GM19023 (cell line): Measurements from ENCODE around the gene ABCA4.

ENCODE experiments used
- ATAC-seq: cut with Tn5 transposase; IDR thresholded peaks from one replicate; pipeline ENCODE4 v1.9.1; 2021; ENCODE audit warnings: mild to moderate bottlenecking, moderate library complexity; ENCODE audit not compliant: unreplicated experiment

ABCA4 gene

DNA sequence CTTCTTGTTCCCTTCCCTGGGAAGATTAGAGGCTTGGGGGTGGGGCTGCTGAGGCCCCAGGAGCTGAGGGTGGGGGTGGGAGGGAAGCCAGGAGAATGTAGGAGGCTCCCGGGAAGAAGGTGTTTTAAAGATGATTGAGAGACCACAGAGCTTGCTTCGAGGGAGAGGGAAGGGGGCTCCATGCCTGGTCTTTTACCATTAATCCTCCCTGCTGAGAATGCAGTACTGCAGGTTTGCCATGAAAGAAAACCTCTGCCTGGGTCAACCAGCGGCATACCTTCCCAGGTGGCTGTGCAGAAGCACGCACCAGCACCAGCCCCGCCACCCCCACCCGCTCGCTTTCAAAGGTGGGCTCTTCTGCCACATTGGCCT, 15.4 kb downstream of the ABCA4 start:
- no peak for ATAC-seq

DNA sequence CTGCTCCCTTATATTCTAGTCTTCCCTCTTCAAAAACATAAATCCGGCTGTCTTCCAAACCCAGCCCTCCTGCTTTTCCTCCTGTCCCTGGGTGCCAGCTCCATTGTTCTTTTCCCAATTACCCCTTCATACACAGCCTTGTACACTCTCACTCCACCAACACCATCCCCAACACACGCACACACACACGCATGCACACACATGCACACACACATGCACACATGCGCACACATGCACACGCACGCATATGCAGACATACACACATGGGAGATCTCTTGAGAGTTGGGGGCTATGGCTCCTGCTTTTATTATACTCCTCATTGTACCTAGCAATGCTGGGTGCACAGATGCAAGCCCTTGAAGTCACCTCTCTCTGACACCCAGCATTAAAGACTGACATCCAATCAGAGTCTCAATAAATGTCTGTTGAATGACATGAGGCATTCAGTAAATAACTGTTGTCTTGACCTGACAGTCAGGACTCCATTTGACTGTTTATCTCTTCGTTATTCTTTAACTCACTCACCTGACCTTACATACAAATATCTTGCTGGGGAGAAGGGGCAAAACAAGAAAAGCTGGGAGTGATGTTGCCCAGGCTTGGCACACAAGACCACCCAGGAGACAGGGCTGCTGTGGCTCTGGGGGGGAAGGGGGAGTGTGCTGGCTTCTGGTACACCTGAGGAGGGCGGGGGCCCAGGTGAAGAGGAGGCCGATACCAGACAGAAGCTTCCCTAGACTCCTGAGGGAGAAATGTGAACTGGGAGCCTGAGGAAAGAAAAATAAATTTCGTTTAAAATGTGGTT, 16.0 kb downstream of the ABCA4 start:
- no peak for ATAC-seq

DNA sequence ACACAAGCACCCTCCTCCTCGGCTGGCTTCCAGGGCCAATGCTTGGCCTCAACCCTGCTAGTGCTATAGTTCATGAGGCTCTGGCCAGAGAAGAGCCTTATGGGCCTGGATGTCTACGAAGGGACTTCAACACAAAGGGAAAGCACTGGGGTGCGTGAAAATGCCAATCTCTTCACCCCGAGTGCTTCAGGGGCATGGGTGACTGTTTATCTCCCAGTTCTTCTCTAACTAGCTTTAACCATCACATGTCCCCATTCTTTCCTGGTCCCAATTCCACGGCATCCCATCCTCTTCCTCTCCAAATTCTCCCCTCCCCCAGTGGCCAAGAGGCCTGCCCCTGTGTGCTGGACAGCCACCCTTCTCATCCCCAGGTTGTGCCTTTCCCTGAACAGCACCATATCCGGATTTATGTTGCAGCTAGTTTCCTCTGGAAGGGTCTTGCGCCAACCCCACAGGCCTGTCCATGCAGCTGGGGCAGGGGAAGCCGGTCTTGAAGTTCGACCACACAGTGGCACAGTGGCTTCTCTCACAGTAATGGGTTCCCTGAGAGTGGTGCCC, 16.7 kb downstream of the ABCA4 start:
- ATAC-seq: no peak

DNA sequence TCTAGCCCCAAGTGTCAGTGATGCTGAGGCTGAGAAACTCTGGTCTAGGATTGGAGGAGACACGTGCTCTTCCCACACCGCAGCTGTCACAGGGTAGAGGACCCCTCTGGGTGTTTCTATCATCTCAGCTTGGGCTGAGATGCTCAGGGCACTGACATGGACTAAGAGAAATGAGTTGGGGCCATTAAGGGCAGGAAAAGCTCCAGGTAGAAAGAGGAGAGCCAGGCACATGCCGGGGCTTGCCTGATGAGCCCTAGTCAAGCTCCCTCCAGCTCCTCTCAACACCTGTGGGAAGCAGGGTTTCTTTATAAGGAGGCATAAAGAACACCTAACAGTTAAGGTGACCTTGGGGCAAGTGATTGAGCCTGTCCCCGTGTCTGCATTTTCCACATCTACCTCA, 17.3 kb downstream of the ABCA4 start:
- ATAC-seq: no peak

DNA sequence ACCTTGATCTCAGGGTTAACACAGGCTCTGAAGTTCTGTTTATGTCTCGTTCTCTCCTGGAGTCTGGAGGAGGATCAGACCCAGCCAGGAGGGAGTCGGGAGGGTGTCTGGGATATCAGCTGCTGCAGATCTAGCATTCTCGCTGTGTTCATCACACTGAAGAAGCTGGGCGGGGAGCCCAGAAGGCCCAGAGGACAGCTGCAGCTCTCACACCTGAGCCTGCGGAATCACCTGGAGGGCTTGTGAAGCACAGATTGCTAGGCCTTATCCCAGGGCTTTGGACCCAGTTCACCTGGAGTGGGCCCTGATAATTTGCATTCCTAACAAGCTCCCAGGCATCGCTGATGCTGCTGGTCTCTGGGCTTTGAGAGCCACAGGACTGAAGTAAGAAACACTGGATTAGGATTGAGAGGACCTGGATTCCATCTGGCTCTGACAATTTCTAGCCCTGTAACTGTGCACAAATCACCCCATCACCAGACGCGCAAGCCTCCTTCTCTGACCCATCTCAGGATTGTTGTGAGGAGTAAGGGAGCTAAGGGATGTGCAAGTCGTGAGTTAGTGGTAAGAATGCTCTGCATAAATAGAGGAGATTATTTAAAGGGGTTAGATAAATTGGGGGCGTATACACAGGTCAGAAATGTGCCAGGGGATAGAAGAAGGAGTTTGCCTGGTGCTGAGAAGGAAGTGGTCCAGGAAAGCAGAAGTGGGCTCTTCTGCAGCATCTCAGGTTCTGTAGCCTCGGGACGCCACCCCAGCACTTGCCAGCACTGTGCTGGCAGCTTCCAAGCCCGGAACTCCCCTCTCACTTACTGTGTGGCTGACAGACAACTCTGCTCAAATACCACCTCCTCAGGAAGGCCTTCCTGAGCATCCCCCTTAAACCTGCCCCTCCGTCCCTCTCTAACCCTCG, 19.1 kb downstream of the ABCA4 start:
- ATAC-seq: no peak

DNA sequence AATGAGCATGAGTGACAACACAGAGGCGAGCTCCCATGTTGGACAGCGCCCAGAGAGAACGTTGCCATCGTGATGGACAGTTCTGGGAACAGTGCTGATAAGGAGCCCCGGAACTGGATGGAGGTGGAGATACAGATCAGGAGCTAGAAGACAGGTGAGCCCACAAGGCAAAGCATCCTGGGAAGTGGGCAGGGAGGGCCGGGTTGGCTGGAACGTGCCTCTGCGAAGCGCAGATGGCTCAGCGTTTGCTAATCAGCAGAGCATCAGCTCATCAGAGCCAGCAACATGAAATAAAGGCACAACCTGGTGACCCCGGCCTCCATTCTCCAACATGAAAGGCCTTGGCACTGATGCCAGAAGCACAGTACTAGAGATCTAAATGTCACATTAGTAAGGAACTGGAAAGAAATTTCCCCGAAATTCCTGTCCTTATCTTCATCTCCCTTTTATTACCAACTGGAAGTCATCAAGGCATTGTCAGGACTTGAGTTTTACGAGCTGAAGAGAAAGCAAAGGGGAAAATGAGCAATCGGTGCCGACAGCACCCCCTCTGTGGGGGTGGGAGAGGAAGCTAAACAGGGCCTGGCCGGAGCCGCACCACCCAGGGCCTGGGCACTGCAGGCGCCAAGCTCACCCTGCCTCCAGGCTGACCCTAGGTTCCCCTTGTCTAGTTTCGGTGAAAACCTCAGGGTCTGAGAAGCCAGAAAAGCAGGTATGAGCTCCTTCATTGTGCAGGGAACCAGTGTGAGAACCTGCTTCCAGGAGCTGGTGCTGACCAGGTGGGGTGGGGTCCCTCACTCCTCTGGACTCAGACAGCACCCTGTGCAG, 19.9 kb downstream of the ABCA4 start:
- no peak for ATAC-seq

DNA sequence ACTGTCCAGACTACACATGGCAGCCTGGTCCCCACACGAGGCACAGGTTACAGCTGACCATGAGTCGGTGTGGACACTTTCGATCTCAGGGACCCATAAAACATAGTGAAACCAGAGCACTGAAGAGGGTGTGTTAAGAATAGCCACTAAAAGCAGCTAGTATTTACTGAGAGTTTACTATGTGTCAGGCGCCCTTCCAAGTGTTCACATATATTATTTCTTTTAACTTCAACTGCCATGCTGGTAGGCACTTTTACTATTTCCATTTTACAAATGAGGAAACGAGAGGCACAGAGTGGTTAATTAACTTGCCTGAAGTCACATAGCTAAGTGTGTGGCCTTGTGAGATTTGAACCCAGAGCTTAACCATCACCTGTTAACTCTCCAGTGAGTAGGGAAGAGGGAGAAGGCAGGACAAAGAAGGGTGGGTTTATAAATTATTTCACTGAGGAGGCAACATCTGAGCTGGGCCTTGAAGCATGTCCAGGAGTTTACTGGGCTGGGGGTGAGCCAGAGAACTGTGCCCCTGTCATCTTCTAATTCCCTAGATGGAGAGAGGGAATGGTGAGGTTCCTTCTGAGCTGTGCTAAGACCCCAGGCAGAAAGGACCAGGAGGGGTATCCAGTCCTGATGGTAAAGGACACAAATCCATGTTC, 20.7 kb downstream of the ABCA4 start:
- ATAC-seq: no peak

DNA sequence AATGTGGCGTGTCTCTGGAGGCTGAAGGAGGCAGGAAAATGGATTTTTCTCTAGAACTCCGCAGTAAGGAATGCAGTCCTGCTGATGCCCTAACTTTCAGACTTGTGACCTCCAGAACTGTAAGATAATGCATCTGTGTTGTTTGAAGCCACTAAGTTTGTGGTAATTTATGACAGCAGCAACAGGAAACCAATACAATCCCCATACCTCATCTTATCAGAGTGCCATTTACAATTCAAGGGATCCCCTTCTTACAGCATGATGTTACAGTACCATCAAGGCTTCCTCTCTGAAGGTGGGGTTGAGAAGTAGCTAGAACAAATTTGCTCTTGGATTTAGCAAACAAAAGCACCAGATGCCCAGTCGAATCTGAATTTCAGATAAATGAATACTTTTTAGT, 21.6 kb downstream of the ABCA4 start:
- ATAC-seq: no peak

DNA sequence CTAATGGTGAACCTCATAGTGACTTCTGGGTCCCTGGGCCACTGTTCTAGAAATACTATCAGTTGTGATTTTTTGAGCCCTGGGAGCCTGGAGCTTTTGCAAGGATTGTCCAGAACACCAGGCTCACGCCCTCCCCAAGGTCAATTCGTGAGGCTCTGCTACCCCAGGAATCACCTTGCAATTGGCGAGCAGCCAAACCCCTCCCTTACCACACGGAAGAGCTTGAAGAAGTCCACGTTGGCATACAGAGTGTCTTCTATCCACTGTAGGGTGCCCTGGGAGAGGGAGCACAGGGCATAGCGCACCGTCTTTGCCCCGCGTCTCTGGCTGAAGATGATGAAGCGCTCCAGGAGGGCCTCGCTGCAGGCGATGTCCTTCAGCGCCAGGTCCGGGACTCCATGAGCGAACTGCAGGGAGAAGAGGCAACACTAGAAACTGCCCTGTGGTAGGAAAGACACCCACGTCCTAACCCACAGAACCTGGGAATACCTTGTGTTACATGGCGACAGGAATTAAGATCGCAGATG, 22.3 kb downstream of the ABCA4 start:
- ATAC-seq: no peak

DNA sequence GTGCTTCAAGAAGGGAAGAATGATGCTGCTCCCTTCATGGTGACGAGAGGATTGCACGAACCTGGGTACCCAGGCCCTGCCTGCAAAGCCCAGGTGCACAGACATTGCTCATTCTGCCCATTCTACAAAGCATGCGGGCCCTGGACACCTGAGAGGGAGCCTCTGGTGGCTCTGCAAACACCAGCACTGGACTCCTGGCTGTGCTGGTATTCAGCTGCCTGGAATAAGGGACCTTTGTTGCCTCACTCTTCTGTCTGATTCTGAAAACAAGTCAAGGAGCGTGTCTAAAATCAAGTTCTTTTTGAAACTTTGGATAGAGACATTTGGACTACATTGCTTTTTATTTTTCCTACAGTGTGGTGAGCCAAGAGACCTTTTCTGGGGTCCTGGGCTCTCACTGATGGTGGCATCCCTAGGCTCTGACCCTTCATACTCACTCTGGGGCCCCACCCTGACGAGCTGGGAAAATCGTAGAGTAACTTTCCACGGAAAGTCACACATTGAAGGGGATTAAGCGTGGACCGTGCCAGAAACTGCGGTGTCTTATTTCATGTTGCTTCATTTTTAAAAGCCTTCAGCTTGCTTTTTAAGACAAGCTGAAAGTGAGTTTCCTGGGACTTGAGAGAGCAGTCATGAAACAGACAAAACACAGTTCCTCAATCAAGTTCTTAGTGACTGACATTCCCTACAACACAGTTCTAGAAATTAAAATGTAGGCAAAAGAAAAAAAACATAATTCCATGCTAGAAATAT, 24.0 kb downstream of the ABCA4 start:
- no peak for ATAC-seq

DNA sequence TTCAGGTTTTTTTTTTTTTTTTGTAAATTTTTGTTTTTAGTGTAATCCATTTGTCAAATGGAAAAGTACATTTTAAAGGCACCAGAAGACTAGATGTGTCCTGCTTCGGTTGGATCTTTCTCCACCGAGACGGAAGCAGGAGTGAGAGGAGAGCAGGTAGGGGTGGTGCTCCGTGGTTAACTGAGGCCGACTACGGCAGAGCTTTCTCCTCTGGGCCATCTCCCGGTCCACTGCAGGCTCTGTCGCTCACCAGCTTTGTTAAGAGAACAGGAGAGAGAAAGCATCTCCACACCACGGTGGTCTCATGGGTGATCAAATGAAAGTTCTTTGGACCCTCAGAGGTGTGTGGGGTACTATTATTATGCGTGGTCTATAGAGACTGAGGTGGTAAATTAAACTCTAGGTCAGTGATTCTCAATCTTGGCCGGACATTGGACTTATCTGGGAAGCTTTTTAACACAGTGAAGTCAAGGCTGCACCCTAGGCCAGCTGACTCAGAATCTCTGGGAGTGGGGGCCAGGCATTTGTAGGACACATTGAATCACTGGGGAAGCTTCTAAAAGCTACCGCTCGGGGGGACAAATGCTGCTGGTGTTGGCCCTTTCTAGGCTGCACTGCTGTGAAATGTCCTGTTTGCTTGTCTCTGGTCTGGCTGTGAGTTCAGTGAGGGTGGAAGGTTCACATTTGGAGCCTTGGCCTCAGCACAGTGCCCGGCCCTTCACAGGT, 25.0 kb downstream of the ABCA4 start:
- no peak for ATAC-seq

DNA sequence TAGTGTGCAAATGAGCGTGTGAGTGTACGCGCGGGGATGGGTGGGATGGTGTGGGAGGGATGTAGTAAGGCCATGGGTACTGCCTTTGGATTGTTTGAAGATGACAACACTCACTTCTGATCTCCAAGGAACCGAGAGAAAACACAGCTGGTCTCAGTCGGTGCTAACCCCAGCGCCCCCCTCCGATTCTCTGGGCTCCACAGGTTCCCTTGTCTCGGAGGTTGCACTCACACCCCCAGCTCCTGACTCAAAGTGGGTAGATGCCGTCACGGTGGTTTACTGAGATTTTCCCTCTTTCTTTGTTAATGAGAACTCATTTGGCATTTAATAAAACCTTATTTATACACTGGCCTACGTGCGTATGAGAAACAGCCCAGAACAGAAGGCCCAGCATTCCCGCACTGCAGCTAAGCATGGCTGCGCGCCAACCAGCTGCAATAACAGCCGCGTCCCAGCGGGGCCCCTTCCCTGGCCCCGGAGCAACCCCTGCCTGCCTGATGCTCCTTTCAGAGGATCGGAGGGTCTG, 25.8 kb downstream of the ABCA4 start:
- no peak for ATAC-seq

DNA sequence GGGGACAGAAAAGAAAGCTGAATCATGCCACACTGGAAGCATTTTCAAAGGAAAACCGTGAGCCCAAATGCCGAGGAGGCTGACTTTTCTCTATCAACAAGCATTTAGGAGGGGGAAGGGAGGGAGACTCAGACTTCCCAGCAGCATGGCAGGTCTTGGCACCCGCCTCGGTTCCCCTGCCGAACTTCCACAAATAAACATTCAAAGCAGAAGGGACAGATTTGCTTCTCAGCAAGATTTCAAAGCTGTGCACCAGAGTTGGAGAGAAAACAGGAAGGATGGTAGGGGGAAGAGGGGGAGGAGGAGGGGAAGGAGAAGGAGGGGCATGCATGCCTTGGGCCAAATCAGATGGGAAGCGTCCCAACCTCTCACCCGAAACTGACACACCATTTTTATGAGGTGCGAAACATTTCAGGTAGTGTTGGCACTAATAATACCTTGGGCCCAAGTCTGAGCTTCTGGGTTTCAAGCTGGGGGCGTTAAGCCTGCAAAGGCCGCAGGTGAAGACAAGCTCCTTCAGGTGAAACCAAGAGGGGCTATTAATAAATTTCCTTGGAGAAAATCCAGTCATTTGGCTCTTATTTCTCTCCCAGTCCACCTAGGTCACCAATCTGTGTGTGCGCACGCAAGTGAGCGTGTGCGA, 26.4 kb downstream of the ABCA4 start:
- no peak for ATAC-seq

DNA sequence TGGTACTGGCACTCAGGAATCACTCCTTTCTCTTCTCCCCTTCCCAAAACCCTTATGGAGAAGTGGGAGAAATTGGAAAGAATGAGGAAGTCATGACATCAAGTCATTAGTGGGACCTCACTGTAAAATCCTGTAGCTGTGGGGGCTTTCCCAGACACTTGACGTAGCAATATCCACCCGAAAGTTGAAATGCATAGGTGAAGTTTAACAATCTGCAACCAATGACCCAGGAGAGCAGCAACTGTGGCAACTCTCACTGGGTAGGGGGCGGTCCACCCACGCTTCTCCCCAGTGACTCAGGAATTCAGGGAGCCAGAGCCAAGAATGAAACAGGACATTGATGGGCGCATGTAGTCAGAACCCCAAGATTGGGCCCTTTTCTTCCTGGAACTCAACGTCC, 27.0 kb downstream of the ABCA4 start:
- no peak for ATAC-seq

DNA sequence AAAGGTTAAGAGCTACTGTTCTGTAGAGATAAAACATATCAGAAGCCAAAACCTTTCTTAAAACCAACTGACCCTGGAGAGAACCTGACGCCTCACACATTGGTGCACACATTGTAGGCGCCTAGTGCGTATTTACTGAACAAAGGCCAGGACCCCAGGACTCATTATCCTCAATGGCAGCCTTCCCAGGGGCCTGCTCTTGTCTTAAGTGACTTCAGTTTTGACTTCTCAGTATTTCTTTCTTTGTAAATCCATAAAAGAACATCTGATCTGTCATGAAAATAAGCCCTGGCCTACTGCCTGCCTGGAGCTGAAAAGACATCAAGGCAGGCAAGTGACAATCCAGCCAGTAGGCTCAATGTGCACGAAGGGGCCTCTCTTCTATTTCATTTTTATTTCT, 27.6 kb downstream of the ABCA4 start:
- ATAC-seq: no peak

DNA sequence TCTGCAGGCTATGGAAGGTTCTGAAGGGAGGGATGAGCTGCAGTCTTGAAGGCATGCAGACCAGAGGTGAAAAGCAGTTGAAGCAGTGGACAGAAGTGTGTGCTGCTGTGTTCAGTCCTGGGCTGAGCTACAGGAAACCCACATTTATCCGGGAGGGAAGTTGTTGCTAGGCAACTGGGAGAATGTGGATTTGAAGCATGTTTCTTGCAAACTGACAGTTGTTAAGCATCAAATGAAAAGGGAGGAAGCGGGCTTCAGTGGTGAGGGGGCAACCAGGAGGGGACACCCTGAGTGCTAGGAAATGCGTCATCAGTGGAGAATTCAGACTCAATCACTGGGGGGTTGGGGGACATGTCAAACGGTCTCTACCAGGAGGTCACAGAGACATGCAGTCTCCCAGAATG, 28.7 kb downstream of the ABCA4 start:
- ATAC-seq: no peak

DNA sequence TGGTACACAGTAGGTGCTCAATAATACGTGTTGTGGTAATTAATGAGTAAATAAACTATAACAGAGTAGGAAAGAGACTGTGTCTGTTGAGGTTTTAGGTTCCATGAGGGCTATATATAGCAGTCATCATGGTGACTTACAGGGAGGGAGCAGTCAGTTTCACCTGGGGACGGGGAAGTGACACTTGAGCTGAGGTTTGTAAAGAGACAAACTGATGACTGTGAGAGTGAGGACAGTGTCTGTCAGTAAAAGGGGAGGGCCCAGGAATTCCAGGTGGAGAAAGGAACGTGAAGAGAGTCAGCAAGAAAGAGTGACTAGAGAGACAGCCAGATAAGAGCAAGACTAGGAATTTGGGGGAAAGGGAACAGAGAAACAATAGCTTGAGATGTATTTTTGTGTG, 30.2 kb downstream of the ABCA4 start:
- ATAC-seq: no peak

DNA sequence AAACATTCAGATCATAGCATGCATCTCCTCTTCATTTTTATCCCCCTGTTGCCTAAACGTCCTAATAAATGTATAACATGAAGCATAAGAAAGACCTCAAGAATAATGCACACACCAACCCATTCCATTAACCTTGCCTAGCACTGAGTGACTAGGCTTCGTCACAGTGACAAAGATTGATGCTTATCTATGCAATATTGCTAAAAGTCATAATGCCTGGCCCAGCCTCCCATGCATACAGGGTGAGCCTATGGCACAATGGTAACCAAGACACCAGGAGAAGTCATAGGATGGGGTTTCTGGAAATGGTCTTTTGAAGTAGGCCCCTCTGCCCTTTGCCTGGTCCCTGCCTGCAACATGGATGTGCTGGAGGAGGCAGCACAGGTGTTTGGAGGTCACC, 33.8 kb downstream of the ABCA4 start:
- no peak for ATAC-seq
